ENCODE results near the gene LSM3. TPM values are rescaled to one million over a fixed set of nuclear protein-coding genes. Genes with fewer than 3 reads are reported as not detected.

The LSM3 gene
- total RNA-seq, 8 experiments from 2014 or later: 15.5 to 24.5 (median 19.5) TPM

GRCh38 chr3:14248477-14248848, 69.8 kb downstream of the LSM3 start:
- in situ Hi-C loops (cut with MboI; ENCODE audit: low pct_unique_long_range_greater_than_20kb in 2 of 9, low sequenced_read_pairs in 9 of 9, unreplicated experiment in 9 of 9): no loop called here
- WGBS, 10 experiments: 60 to 100% (median 86%) methylated on average over 1 to 2 of the region's 3 CpGs; no CpG with 5 or more reads in 3 of the 10 experiments
- peaks cover 3 to 10% of the 10 kb centered on the region in 2 donors for H3K4me1 ChIP-seq (replicated peaks in 1 of 2)
- no peak for ATAC-seq (replicated peaks in 6 of 8)
- H3K4me3 ChIP-seq: no peak overlapping the region
- H3K27ac ChIP-seq: no peak overlapping the region

GRCh38 chr3:14248849-14249523, 70.4 kb downstream of the LSM3 start:
- peak in 6 of 8 experiments; percentile 11 to 70 (median 40) for ATAC-seq (replicated peaks in 6 of 8)
- 0 to 63% (median 43%) methylated on average over 1 to 4 of the region's 5 CpGs; no CpG with 5 or more reads in 4 of the 10 experiments for WGBS, 10 experiments
- in situ Hi-C loops (cut with MboI; ENCODE audit: low pct_unique_long_range_greater_than_20kb in 2 of 9, low sequenced_read_pairs in 9 of 9, unreplicated experiment in 9 of 9): no loop called here
- peaks cover 3 to 10% of the 10 kb centered on the region in 2 donors for H3K4me1 ChIP-seq (replicated peaks in 1 of 2)
- peak overlapping the region in 1 of 2 donors; percentile 2 for H3K27ac ChIP-seq
- H3K4me3 ChIP-seq: no peak overlapping the region

Other genes starting within 250 kb of the LSM3 start
- 10 to 100 TPM in 6 of 8 experiments, 1 to 10 TPM in 2; 9.4 to 28.1 (median 13.9) TPM for gene CHCHD4, start 53.9 kb upstream of the LSM3 start, total RNA-seq
- gene TMEM43, start 53.8 kb upstream of the LSM3 start, total RNA-seq: 10 to 100 TPM; 27.7 to 81.8 (median 48.6) TPM
- gene XPC, start 216 bp upstream of the LSM3 start, total RNA-seq: 10 to 100 TPM; 22.3 to 94.0 (median 36.3) TPM
- gene SLC6A6, start 223.8 kb downstream of the LSM3 start, total RNA-seq: 10 to 100 TPM in 3 of 8 experiments, 1 to 10 TPM in 5; 5.6 to 53.5 (median 8.3) TPM